HepG2 (cell line): ENCODE results near the gene TGFBR1. TPM values are rescaled to one million over a fixed set of nuclear protein-coding genes. Genes with fewer than 3 reads are reported as not detected.

Experiments used
- ATAC-seq: fragments of 200-7000 bp; cut with Tn5 transposase; 3 replicates; pipeline ENCODE4 v1.9.1; 2020; ENCODE audit warnings: mild to moderate bottlenecking, moderate library complexity
- BruUV-seq: library from RNA; stranded (reverse); fragments of 400-500 nt; replicated peaks from 2 replicates; lab custom pipeline; 2021; lab: Mats Ljungman, UMichigan
- CTCF ChIA-PET: fragments of 300-600 bp; formaldehyde crosslinking; extraction: SDS; loops from one replicate; lab custom pipeline; 2021; ENCODE audit warnings: low total read pairs, inconsistent platforms, low intra/inter-chr PET ratio; lab: Yijun Ruan, JAX
- POLR2A ChIA-PET: fragments of 350-600 bp; sonication (Branson Sonifier 250); formaldehyde crosslinking; loops from one replicate; lab custom pipeline; 2020; ENCODE audit warnings: antibody characterized with exemption, inconsistent platforms; lab: Yijun Ruan, JAX
- DNase-seq: peaks from one replicate; pipeline ENCODE4 v3.0.0-alpha.2; 2015; ENCODE audit warnings: low spot score
- FAIRE-seq: peaks from 3 replicates; lab custom pipeline; 2011; peaks lifted over from hg19 to GRCh38; lab: Jason Lieb, UNC
- H2AFZ ChIP-seq: one replicate; pipeline ENCODE4 v1.6.1; 2011; ENCODE audit warnings: low read length, inconsistent platforms
- H3K27ac ChIP-seq: fragments of 300-600 bp; 3 replicates; pipeline ENCODE4 v1.8.0; 2011; ENCODE audit warnings: mixed run types, mild to moderate bottlenecking, mixed read lengths, low read length, inconsistent platforms; ENCODE audit not compliant: insufficient read depth; ENCODE audit errors: extremely low read length
- H3K27me3 ChIP-seq, 2 experiments: fragments of 200-600 bp in 1 of 2; 2 replicates in 1 of 2; 3 replicates in 1 of 2; pipeline versions ENCODE4 v1.6.0 to v1.8.0; 2011; ENCODE audit warnings: low read length in 2 of 2, mild to moderate bottlenecking in 2 of 2, moderate library complexity in 2 of 2, inconsistent platforms in 1 of 2; ENCODE audit not compliant: insufficient read depth in 2 of 2, control insufficient read depth in 1 of 2
- H3K36me3 ChIP-seq, 2 experiments: fragments of 200-600 bp in 1 of 2; replicated peaks in 1 of 2; 2 replicates in 1 of 2; 3 replicates in 1 of 2; pipeline versions ENCODE4 v1.5.1 to v1.8.0; 2011; ENCODE audit warnings: low read length in 2 of 2, inconsistent platforms in 1 of 2; ENCODE audit not compliant: insufficient read depth in 2 of 2, control insufficient read depth in 1 of 2
- H3K4me1 ChIP-seq: 2 replicates; pipeline ENCODE4 v1.5.1; 2012; ENCODE audit warnings: low read length, inconsistent platforms; ENCODE audit not compliant: insufficient read depth
- H3K4me2 ChIP-seq: 2 replicates; pipeline ENCODE4 v1.6.0; 2011; ENCODE audit warnings: low read depth, low read length, inconsistent platforms
- H3K4me3 ChIP-seq, 3 experiments: fragments of 200-600 bp in 1 of 3; sonication (generic), shearing (Covaris generic) in 1 of 3; replicated peaks in 1 of 3; 2 replicates each; pipeline ENCODE4 v1.5.1; 2011 to 2016; ENCODE audit warnings: low read length in 3 of 3, inconsistent platforms in 2 of 3, low read depth in 2 of 3, mild to moderate bottlenecking in 2 of 3, control low read depth in 1 of 3, mixed read lengths in 1 of 3; ENCODE audit not compliant: insufficient read depth in 1 of 3
- H3K79me2 ChIP-seq: one replicate; pipeline ENCODE4 v1.6.1; 2011; ENCODE audit warnings: low read length, inconsistent platforms; ENCODE audit not compliant: insufficient read depth
- H3K9ac ChIP-seq: 2 replicates; pipeline ENCODE4 v1.6.0; 2011; ENCODE audit warnings: mild to moderate bottlenecking, low read depth, low read length, inconsistent platforms; ENCODE audit not compliant: insufficient read depth
- H3K9me3 ChIP-seq: 2 replicates; pipeline ENCODE4 v1.5.1; 2012; ENCODE audit warnings: mild to moderate bottlenecking, low read length
- H4K20me1 ChIP-seq: 2 replicates; pipeline ENCODE4 v1.6.0; 2011; ENCODE audit warnings: inconsistent platforms, mild to moderate bottlenecking, low read length, moderate library complexity; ENCODE audit not compliant: insufficient read depth
- AKAP8 ChIP-seq: sonication (generic); formaldehyde crosslinking; IDR thresholded peaks from 2 replicates; pipeline ENCODE4 v1.5.1; 2020; ENCODE audit warnings: mild to moderate bottlenecking, missing genetic modification reagents
- FIP1L1 ChIP-seq: fragments of 200-400 bp; formaldehyde crosslinking; IDR thresholded peaks from 2 replicates; pipeline ENCODE4 v1.6.1; 2018; ENCODE audit warnings: low read depth, mild to moderate bottlenecking, low read length, moderate library complexity, borderline replicate concordance; ENCODE audit not compliant: insufficient read depth
- HNRNPK ChIP-seq: fragments of 200-400 bp; formaldehyde crosslinking; IDR thresholded peaks from 2 replicates; pipeline ENCODE4 v1.6.1; 2018; ENCODE audit warnings: low read length, low read depth, moderate library complexity, mild to moderate bottlenecking; ENCODE audit not compliant: poor library complexity, severe bottlenecking
- HNRNPUL1 ChIP-seq: fragments of 200-400 bp; formaldehyde crosslinking; IDR thresholded peaks from 2 replicates; pipeline ENCODE4 v1.6.1; 2017; ENCODE audit warnings: low read depth, mild to moderate bottlenecking, low read length, moderate library complexity
- JUND ChIP-seq: sonication (generic); formaldehyde crosslinking; IDR thresholded peaks from 2 replicates; pipeline ENCODE4 v1.8.0; 2022; ENCODE audit warnings: mild to moderate bottlenecking, missing genetic modification reagents
- KDM2A ChIP-seq: sonication (generic); formaldehyde crosslinking; IDR thresholded peaks from 2 replicates; pipeline ENCODE4 v1.4.0; 2020; ENCODE audit warnings: low read depth, missing genetic modification reagents, borderline replicate concordance
- MTF1 ChIP-seq: sonication (generic); formaldehyde crosslinking; IDR thresholded peaks from 2 replicates; pipeline ENCODE4 v1.5.0; 2020; ENCODE audit warnings: missing genetic modification reagents
- NFATC3 ChIP-seq: sonication (generic); formaldehyde crosslinking; IDR thresholded peaks from 2 replicates; pipeline ENCODE4 v1.5.1; 2020; ENCODE audit warnings: mild to moderate bottlenecking, missing genetic modification reagents
- NONO ChIP-seq, 2 experiments: fragments of 450-650 bp in 1 of 2; sonication (generic) in 1 of 2; formaldehyde crosslinking in 1 of 2; IDR thresholded peaks in 1 of 2; conservative IDR thresholded peaks in 1 of 2; 2 replicates each; pipeline versions ENCODE4 v1.6.1 to v1.8.0; 2017 to 2022; ENCODE audit warnings: mild to moderate bottlenecking in 1 of 2, missing genetic modification reagents in 1 of 2, moderate library complexity in 1 of 2
- SAFB2 ChIP-seq: sonication (generic); formaldehyde crosslinking; IDR thresholded peaks from 2 replicates; pipeline ENCODE4 v1.5.1; 2020; ENCODE audit warnings: missing genetic modification reagents, low read depth, mild to moderate bottlenecking, borderline replicate concordance
- SMAD9 ChIP-seq: sonication (generic); formaldehyde crosslinking; IDR thresholded peaks from 2 replicates; pipeline ENCODE4 v1.5.1; 2020; ENCODE audit warnings: mild to moderate bottlenecking, missing genetic modification reagents
- SMYD3 ChIP-seq: sonication (generic); formaldehyde crosslinking; IDR thresholded peaks from 2 replicates; pipeline ENCODE4 v1.8.1; 2023; ENCODE audit warnings: mild to moderate bottlenecking, missing genetic modification reagents
- STAG1 ChIP-seq: sonication (generic); formaldehyde crosslinking; IDR thresholded peaks from 2 replicates; pipeline ENCODE4 v1.4.0; 2020; ENCODE audit warnings: missing genetic modification reagents
- ZBTB42 ChIP-seq: sonication (generic); formaldehyde crosslinking; IDR thresholded peaks from 2 replicates; pipeline ENCODE4 v1.5.0; 2020; ENCODE audit warnings: mild to moderate bottlenecking, missing genetic modification reagents
- ZFP62 ChIP-seq: sonication (generic); formaldehyde crosslinking; IDR thresholded peaks from 2 replicates; pipeline ENCODE4 v1.4.0; 2020; ENCODE audit warnings: missing genetic modification reagents
- ZKSCAN5 ChIP-seq: sonication (generic); formaldehyde crosslinking; IDR thresholded peaks from 2 replicates; pipeline ENCODE4 v1.5.1; 2020; ENCODE audit warnings: mild to moderate bottlenecking, missing genetic modification reagents
- ZNF557 ChIP-seq: sonication (generic); formaldehyde crosslinking; IDR thresholded peaks from 2 replicates; pipeline ENCODE4 v1.4.0; 2020; ENCODE audit warnings: missing genetic modification reagents
- WGBS: methylation state at CpG from one replicate; pipeline ENCODE4 v1.1.6; 2017; ENCODE audit warnings: low lambda C conversion rate; 5-methylcytosine and 5-hydroxymethylcytosine counted together
- in situ Hi-C: cut with HindIII; loops from 2 replicates; pipeline ENCODE4 v1.10.0; 2017; ENCODE audit warnings: low pct_unique_long_range_greater_than_20kb; ENCODE audit not compliant: extremely low pct_ligation_motif_present
- intact Hi-C: fragments of 100-400 bp; cut with micrococcal nuclease; formaldehyde crosslinking; loops from one replicate; pipeline ENCODE4 v1.10.0; 2022; ENCODE audit not compliant: unreplicated experiment
- polyA plus RNA-seq, 8 experiments: library from polyadenylated mRNA; depleted of rRNA in 3 of 8; stranded (reverse) in 7 of 8; unstranded in 1 of 8; fragments of >200 nt; fragmentation: Illumina TruSeq in 4 of 8; extraction: Trizol in 4 of 8; gene quantifications; 2 replicates each; pipeline versions ENCODE4 v1.2.1 to v1.2.3, GENCODE V29; 2011 to 2016; ENCODE audit warnings: low read depth in 4 of 8, missing spikeins in 1 of 8, mixed read lengths in 1 of 8; ENCODE audit not compliant: insufficient read depth in 1 of 8
- total RNA-seq, 5 experiments: library from RNA; depleted of rRNA; stranded (reverse); fragments of >200 nt; fragmentation: Illumina TruSeq; extraction: Trizol; gene quantifications; 2 replicates each; pipeline ENCODE4 v1.2.3, GENCODE V29; 2016; ENCODE audit warnings: low read depth in 1 of 5
- TF ChIP-seq, protein P1 (sequence below): IDR thresholded peaks from 2 replicates; pipeline ENCODE4 v1.6.1; 2016; ENCODE audit warnings: mild to moderate bottlenecking
- TF ChIP-seq, protein P2 (sequence below): IDR thresholded peaks from 2 replicates; pipeline ENCODE4 v1.6.1; 2012; ENCODE audit warnings: low read depth, low read length, improper control_type of control experiment
- TF ChIP-seq, protein P3 (sequence below): IDR thresholded peaks from 2 replicates; pipeline ENCODE4 v1.6.1; 2016

Gene TGFBR1
- total and polyA plus RNA-seq, 2 of the 13 experiments (the other 11 are each of a cell fraction or from before 2014, with no cell fraction given), result 16.8 to 23.9 TPM

DNA sequence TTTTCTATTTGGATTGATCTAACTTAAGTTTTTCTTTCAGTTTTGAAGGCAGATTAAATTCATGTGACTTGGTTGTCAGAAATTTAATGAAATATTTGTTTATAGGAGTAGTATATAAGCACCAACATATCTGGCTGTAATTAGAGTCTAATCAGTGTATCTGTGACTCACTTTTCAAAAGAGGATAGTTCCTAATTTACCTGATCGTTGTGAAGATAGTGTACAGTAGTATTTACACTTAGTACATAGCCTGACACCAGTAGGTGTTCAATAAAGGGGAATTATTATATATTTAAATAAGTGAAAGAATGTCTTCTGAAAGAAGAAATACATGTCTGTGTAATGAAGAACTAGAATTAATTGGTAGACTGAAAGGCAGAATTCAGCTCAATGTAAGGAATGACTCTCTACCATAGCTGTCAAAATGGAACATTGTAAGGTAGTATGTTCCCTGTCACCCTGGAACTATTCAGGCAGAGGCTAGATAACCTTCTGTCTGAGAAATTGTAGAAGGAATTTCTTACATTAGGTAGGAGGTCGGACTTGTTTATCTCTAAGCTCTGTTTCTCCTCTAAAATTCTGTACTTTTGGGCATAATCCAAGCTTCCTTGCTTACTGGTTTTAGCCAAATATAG lies 8.6 kb downstream of the TGFBR1 start:
- TF ChIP-seq NONO (IDR thresholded peaks at IDR 0.05), result no peak
- no peak for TF ChIP-seq NONO (CRISPR knock-in tag; conservative IDR thresholded peaks at IDR 0.05)
- TF ChIP-seq, protein P1, sequence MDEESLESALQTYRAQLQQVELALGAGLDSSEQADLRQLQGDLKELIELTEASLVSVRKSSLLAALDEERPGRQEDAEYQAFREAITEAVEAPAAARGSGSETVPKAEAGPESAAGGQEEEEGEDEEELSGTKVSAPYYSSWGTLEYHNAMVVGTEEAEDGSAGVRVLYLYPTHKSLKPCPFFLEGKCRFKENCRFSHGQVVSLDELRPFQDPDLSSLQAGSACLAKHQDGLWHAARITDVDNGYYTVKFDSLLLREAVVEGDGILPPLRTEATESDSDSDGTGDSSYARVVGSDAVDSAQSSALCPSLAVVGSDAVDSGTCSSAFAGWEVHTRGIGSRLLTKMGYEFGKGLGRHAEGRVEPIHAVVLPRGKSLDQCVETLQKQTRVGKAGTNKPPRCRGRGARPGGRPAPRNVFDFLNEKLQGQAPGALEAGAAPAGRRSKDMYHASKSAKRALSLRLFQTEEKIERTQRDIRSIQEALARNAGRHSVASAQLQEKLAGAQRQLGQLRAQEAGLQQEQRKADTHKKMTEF (CRISPR knock-in tag), result no peak
- TF ChIP-seq JUND (CRISPR knock-in tag), result no peak
- no peak for TF ChIP-seq HNRNPUL1
- no peak for TF ChIP-seq NFATC3 (CRISPR knock-in tag)
- TF ChIP-seq MTF1 (CRISPR knock-in tag), result no peak
- TF ChIP-seq HNRNPK, result no peak
- no peak for TF ChIP-seq FIP1L1
- TF ChIP-seq, protein P2, sequence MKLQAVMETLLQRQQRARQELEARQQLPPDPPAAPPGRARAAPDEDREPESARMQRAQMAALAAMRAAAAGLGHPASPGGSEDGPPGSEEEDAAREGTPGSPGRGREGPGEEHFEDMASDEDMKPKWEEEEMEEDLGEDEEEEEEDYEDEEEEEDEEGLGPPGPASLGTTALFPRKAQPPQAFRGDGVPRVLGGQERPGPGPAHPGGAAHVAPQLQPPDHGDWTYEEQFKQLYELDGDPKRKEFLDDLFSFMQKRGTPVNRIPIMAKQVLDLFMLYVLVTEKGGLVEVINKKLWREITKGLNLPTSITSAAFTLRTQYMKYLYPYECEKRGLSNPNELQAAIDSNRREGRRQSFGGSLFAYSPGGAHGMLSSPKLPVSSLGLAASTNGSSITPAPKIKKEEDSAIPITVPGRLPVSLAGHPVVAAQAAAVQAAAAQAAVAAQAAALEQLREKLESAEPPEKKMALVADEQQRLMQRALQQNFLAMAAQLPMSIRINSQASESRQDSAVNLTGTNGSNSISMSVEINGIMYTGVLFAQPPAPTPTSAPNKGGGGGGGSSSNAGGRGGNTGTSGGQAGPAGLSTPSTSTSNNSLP, result no peak
- TF ChIP-seq ZNF557 (CRISPR knock-in tag), result no peak
- no peak for TF ChIP-seq SAFB2 (CRISPR knock-in tag)
- TF ChIP-seq KDM2A (CRISPR knock-in tag), result no peak
- no peak for TF ChIP-seq ZFP62 (CRISPR knock-in tag)
- TF ChIP-seq, protein P3, sequence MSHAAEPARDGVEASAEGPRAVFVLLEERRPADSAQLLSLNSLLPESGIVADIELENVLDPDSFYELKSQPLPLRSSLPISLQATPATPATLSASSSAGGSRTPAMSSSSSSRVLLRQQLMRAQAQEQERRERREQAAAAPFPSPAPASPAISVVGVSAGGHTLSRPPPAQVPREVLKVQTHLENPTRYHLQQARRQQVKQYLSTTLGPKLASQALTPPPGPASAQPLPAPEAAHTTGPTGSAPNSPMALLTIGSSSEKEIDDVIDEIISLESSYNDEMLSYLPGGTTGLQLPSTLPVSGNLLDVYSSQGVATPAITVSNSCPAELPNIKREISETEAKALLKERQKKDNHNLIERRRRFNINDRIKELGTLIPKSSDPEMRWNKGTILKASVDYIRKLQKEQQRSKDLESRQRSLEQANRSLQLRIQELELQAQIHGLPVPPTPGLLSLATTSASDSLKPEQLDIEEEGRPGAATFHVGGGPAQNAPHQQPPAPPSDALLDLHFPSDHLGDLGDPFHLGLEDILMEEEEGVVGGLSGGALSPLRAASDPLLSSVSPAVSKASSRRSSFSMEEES (CRISPR knock-in tag), result no peak
- no peak for TF ChIP-seq STAG1 (CRISPR knock-in tag)
- no peak for TF ChIP-seq SMYD3 (CRISPR knock-in tag)
- TF ChIP-seq ZBTB42 (CRISPR knock-in tag), result no peak
- TF ChIP-seq SMAD9 (CRISPR knock-in tag), result no peak
- TF ChIP-seq AKAP8, result no peak
- no peak for TF ChIP-seq ZKSCAN5 (CRISPR knock-in tag)
- Histone ChIP-seq H3K9ac (no peak overlapping the region), H3K79me2 (peaks cover 7% of the 10 kb centered on the region), H3K27ac (no peak overlapping the region), H3K36me3 (no peaks in the 10 kb centered on the region), H2AFZ (no peak overlapping the region), H3K4me1 (peaks cover 8% of the 10 kb centered on the region; the same call in 1 of the 2 replicates), H3K4me3 (no peak overlapping the region), H3K9me3 (no peaks in the 10 kb centered on the region), H4K20me1 (no peaks in the 10 kb centered on the region), H3K4me2 (no peak overlapping the region), H3K27me3 (no peaks in the 10 kb centered on the region)
- in situ Hi-C loops (no loop called here), intact Hi-C loops (no loop called here)
- ChIA-PET CTCF (no interaction called here), POLR2A (no interaction called here)
- BruUV-seq, result no TSS peak
- WGBS, result 95% methylated on average over 2 of the region's 2 CpGs
- ATAC-seq (no peak), DNase-seq (no peak), FAIRE-seq (no peak)
